Keratinocyte (primary cell): ENCODE measurements around the gene FN3KRP.
A peak's percentile ranks its signal among the peaks of the same experiment; 100 is the strongest.

ENCODE experiments used
- EZH2 ChIP-seq: IDR thresholded peaks from one replicate; pipeline ENCODE4 v1.6.1; 2012; ENCODE audit warnings: inconsistent platforms, mild to moderate bottlenecking, low read length, moderate library complexity
- TF ChIP-seq, protein P1 (sequence below), 3 experiments: IDR thresholded peaks in 1 of 3; conservative IDR thresholded peaks in 1 of 3; optimal IDR thresholded peaks in 1 of 3; 2 replicates in 2 of 3; 3 replicates in 1 of 3; pipeline versions ENCODE3 to v1.5.1; 2011; ENCODE audit warnings: low read length in 3 of 3, mild to moderate bottlenecking in 3 of 3, moderate library complexity in 2 of 3, control low read depth in 1 of 3, inconsistent platforms in 1 of 3; ENCODE audit not compliant: insufficient read depth in 2 of 3; ENCODE audit errors: extremely low read depth in 1 of 3

DNA sequence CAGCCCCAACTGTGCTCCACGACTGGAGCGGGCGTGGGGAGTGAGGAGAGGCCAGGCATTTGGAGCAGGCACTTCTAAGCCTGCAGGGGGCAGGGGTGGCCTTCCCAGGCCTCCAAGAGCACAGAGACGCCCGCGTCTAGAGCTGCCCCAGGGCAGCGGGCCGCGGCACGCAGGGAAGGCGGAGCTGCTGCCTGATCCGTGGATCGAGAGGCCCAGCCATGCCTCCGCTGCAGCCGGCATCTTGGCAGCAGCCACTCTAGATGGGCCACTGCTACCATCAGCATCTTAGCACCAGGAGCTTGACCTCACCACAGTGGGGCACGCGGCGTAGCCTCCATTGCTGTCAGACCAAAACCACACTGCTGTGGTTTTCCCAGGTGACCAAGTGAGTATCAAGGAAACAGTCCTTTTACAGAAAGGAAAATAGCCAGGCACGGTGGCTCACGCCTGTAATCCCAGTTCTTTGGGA, 47.8 kb upstream of the FN3KRP start:
- TF ChIP-seq, protein P1, sequence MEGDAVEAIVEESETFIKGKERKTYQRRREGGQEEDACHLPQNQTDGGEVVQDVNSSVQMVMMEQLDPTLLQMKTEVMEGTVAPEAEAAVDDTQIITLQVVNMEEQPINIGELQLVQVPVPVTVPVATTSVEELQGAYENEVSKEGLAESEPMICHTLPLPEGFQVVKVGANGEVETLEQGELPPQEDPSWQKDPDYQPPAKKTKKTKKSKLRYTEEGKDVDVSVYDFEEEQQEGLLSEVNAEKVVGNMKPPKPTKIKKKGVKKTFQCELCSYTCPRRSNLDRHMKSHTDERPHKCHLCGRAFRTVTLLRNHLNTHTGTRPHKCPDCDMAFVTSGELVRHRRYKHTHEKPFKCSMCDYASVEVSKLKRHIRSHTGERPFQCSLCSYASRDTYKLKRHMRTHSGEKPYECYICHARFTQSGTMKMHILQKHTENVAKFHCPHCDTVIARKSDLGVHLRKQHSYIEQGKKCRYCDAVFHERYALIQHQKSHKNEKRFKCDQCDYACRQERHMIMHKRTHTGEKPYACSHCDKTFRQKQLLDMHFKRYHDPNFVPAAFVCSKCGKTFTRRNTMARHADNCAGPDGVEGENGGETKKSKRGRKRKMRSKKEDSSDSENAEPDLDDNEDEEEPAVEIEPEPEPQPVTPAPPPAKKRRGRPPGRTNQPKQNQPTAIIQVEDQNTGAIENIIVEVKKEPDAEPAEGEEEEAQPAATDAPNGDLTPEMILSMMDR (optimal IDR thresholded peaks at IDR 0.05 in 1 of 3, IDR thresholded peaks at IDR 0.05 in 1 of 3, conservative IDR thresholded peaks at IDR 0.05 in 1 of 3; ENCODE audit: extremely low read depth in 1 of 3, insufficient read depth in 2 of 3, low read length in 3 of 3) = peak; percentile 60 to 90 (median 77)
- TF ChIP-seq EZH2 = no peak
